Uterus (tissue), 4 donors: ENCODE results near the gene PRKG1. TPM values are rescaled to one million over a fixed set of nuclear protein-coding genes. Genes with fewer than 3 reads are reported as not detected.

Experiments used
- DNase-seq, 2 donors: peaks; one replicate each; pipeline ENCODE4 v3.0.0-alpha.2; 2019 to 2020
- H3K27ac ChIP-seq, 2 donors: fragments of 200-600 bp; sonication (generic); 1 replicate in 1 of 2; 2 replicates in 1 of 2; pipeline ENCODE4 v1.5.1; 2016 to 2018
- H3K27me3 ChIP-seq, 2 donors: fragments of 200-600 bp; sonication (generic); one replicate each; pipeline ENCODE4 v1.5.1; 2018 to 2019; ENCODE audit warnings: control low read depth in 1 of 2
- H3K36me3 ChIP-seq, 2 donors: fragments of 200-600 bp; sonication (generic); one replicate each; pipeline ENCODE4 v1.5.1; 2019; ENCODE audit warnings: control low read depth in 1 of 2
- H3K4me1 ChIP-seq, 2 donors: fragments of 200-600 bp; sonication (generic); one replicate each; pipeline ENCODE4 v1.5.1; 2018 to 2019; ENCODE audit warnings: control low read depth in 1 of 2
- H3K4me3 ChIP-seq, 2 donors: fragments of 200-600 bp; sonication (generic); 1 replicate in 1 of 2; 2 replicates in 1 of 2; pipeline ENCODE4 v1.5.1; 2018 to 2019; ENCODE audit warnings: mild to moderate bottlenecking in 1 of 2
- H3K9me3 ChIP-seq, 2 donors: fragments of 200-600 bp; sonication (generic); one replicate each; pipeline ENCODE4 v1.5.1; 2019; ENCODE audit warnings: control low read depth in 1 of 2
- POLR2A ChIP-seq, 2 donors: fragments of 450-650 bp; IDR thresholded peaks; one replicate each; pipeline ENCODE4 v1.6.1; 2016; ENCODE audit warnings: antibody characterized with exemption in 2 of 2, mild to moderate bottlenecking in 1 of 2, moderate library complexity in 1 of 2
- intact Hi-C: fragments of 100-400 bp; cut with DNase I; formaldehyde crosslinking; loops from one replicate; pipeline ENCODE4 v1.15.1; 2023; ENCODE audit warnings: low total_unique reads
- total RNA-seq, 4 donors: library from RNA; depleted of rRNA in 3 of 4; stranded (reverse); fragments of >200 nt in 3 of 4; gene quantifications; one replicate each; pipeline versions ENCODE4 v1.1.0 to v1.2.4, GENCODE V29; 2014 to 2023
- TF ChIP-seq, protein P1 (sequence below), 4 experiments: fragments of 200-600 bp in 2 of 4; fragments of 450-650 bp in 2 of 4; sonication (generic) in 2 of 4; IDR thresholded peaks; one replicate each; pipeline ENCODE4 v1.5.1; 2016 to 2019; ENCODE audit warnings: antibody characterized with exemption in 4 of 4, mild to moderate bottlenecking in 2 of 4, moderate library complexity in 1 of 4
- donor health status: DM: yes; HTN: yes; CAD: no.

Gene PRKG1
- total RNA-seq, 4 donors from 2014 or later, result 32.4 to 136 (median 69.6) TPM

DNA sequence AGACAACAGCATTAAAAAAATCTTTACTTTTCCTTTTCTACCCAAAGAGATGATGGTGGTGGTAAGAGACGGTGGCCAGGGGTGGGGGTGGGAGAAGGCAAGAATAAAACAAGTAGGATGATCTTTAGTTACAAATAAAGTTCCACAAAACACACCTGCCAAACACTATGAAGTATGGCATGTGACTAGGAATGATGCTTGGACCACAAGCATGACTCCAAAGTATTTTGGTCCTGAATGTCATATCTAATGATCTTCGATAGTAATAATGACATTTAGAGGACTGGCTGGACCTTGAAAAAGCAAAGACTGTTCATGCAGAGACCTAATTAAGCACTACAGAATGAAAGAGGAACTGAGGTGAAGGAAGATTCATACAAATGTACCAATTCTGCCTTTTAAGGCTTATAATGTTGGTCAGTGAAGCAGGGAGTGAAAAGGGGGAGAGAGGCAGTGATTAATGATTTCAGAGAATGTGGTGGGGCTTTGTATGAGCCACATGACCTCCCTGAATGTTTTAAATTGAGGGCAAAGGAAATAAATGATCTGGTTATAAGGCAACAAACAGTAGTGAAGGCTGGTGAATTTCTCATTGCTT lies 1210.2 kb downstream of the PRKG1 start:
- Histone ChIP-seq H3K27ac (no peak overlapping the region), H3K4me1 (no peaks in the 10 kb centered on the region), H3K27me3 (no peaks in the 10 kb centered on the region), H3K36me3 (no peaks in the 10 kb centered on the region), H3K4me3 (no peak overlapping the region), H3K9me3 (no peaks in the 10 kb centered on the region)
- TF ChIP-seq POLR2A (IDR thresholded peaks at IDR 0.05), result no peak
- TF ChIP-seq, protein P1, sequence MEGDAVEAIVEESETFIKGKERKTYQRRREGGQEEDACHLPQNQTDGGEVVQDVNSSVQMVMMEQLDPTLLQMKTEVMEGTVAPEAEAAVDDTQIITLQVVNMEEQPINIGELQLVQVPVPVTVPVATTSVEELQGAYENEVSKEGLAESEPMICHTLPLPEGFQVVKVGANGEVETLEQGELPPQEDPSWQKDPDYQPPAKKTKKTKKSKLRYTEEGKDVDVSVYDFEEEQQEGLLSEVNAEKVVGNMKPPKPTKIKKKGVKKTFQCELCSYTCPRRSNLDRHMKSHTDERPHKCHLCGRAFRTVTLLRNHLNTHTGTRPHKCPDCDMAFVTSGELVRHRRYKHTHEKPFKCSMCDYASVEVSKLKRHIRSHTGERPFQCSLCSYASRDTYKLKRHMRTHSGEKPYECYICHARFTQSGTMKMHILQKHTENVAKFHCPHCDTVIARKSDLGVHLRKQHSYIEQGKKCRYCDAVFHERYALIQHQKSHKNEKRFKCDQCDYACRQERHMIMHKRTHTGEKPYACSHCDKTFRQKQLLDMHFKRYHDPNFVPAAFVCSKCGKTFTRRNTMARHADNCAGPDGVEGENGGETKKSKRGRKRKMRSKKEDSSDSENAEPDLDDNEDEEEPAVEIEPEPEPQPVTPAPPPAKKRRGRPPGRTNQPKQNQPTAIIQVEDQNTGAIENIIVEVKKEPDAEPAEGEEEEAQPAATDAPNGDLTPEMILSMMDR (IDR thresholded peaks at IDR 0.05), result no peak
- DNase-seq, result no peak
- intact Hi-C loops, result no loop called here

DNA sequence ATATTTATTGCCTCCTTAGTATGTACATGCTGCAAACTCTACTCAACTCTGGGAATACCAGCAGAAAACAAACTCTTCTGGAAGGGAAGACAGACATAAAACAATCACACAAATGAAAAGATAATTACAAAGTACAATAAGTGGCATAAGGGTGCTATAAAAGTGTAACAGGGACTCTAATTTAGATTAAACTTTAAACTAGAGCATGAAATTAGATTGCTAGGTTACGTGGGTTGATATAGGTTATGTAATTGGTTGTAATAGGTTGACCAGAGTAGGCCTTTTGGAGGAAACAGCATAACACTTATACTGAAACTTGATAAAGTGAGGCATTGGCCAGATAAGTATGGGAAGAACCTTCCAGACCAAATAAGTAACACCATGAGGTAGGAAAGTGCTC lies 1213.6 kb downstream of the PRKG1 start:
- Histone ChIP-seq H3K9me3 (no peaks in the 10 kb centered on the region), H3K27me3 (no peaks in the 10 kb centered on the region), H3K36me3 (no peaks in the 10 kb centered on the region), H3K27ac (no peak overlapping the region), H3K4me1 (no peaks in the 10 kb centered on the region), H3K4me3 (no peak overlapping the region)
- no peak for DNase-seq
- intact Hi-C loops, result no loop called here
- TF ChIP-seq POLR2A (IDR thresholded peaks at IDR 0.05), result no peak
- TF ChIP-seq, protein P1 (IDR thresholded peaks at IDR 0.05), result no peak

DNA sequence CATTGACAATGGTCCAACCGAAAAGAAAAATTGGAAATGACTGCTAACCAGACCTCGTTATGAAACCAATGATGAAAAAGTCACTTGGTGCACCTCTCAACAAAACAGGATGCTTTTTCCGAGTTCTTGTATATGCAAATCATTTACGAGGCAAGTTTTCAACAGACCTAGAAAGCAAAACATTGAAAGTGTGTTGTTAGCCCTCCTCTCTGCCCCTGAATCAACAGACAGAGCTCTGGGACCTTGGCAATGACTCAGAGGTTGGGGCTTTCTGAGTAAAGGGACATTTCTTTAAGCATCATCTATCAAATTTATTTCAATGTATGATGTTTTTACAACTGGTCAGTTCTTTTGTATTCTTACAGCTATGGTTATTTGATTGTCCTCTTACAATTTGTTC lies 1223.5 kb downstream of the PRKG1 start:
- H3K9me3 ChIP-seq, result no peaks in the 10 kb centered on the region
- intact Hi-C loops, result no loop called here
- H3K36me3 ChIP-seq, result no peaks in the 10 kb centered on the region
- no peak overlapping the region for H3K4me3 ChIP-seq
- H3K4me1 ChIP-seq, result no peaks in the 10 kb centered on the region
- H3K27me3 ChIP-seq, result no peaks in the 10 kb centered on the region
- H3K27ac ChIP-seq, result no peak overlapping the region
- no peak for TF ChIP-seq POLR2A (IDR thresholded peaks at IDR 0.05)
- TF ChIP-seq, protein P1 (IDR thresholded peaks at IDR 0.05), result no peak
- no peak for DNase-seq

DNA sequence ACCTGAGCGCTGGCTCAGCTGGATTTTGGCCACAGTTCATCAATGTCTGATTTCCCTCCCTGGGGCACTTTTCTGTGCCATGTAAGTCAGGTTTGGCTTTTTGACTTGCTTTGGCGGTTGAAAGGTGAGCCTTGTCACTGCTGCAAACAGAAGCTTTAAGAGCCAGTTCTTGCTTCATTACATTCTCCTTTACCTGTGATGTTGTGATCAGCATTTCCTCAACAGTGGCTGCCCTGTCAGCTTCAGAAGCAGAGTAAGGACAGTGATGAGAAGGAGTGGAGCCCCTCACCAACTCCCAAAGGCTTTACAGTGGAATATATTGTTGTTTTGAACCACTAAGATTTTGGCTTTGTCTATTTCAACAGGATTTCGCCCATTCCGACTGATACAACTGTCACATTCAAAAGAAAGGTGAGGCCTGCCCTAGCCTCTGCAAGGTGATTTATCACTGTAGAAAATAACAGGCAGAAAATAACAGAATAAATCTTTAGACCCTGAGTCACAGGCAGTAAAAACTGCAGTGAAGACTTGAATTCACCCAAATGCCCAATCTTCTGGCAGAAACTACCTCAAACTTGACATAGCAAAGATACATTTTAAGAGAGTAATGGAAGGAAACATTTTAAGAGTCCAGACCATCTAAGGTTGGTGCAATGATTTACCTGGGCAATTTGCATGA lies 1226.5 kb downstream of the PRKG1 start:
- DNase-seq, result no peak
- Histone ChIP-seq H3K9me3 (no peaks in the 10 kb centered on the region), H3K4me1 (no peaks in the 10 kb centered on the region), H3K27me3 (no peaks in the 10 kb centered on the region), H3K4me3 (no peak overlapping the region), H3K36me3 (no peaks in the 10 kb centered on the region), H3K27ac (no peak overlapping the region)
- TF ChIP-seq, protein P1 (IDR thresholded peaks at IDR 0.05), result no peak
- no peak for TF ChIP-seq POLR2A (IDR thresholded peaks at IDR 0.05)
- intact Hi-C loops, result no loop called here

DNA sequence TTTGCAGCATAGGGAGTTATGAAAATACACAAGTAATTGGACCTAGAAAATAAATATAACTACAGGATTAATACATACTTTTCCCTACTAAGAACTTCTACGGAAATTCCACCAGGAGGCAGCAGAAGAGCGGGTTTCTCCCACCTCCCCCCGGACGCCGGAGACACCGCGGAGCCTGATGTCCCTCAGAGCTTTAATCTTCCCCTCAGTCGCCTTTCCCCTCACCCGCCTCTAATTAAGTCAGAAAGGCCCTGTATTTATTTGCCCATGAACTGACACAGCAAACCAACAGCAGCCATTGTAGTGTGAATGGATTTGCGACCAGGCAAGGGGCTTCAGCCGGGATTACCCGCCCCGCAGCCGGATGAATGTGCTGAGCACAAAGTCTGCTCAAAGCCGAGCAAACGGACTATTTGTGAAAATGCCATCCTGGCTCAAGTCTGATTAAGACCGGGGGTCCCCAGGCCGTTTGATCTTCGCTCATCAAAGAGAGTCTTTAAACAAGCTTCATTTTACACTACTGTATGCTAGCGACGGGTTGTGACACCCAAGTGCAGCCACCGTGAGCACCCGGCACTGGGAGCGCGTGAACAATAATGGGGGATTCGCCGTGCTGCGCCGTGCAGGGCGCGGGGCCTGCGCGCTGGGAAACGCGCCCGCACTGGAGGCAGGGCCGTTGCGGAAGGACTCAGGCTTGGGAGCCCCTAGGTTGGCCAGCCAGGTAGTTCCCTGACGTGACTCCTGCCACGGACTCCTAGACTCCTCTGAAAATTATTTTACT lies 1234.2 kb downstream of the PRKG1 start:
- Histone ChIP-seq H3K9me3 (no peaks in the 10 kb centered on the region), H3K4me3 (peak overlapping the region; percentile 30 to 32), H3K27me3 (peaks cover 0 to 12% of the 10 kb centered on the region in 2 donors), H3K27ac (no peak overlapping the region), H3K4me1 (peaks cover 0 to 3% of the 10 kb centered on the region in 2 donors), H3K36me3 (no peaks in the 10 kb centered on the region)
- peak; percentile 17 to 21 for DNase-seq
- intact Hi-C loops, result no loop called here
- no peak for TF ChIP-seq POLR2A (IDR thresholded peaks at IDR 0.05)
- TF ChIP-seq, protein P1 (IDR thresholded peaks at IDR 0.05), result peak; percentile 41 to 60 (median 42)
